Neural cell (in vitro differentiated cells): ENCODE measurements around the gene ARMCX6. TPM values are rescaled to one million over a fixed set of nuclear protein-coding genes. Genes with fewer than 3 reads are reported as not detected.

ENCODE experiments used
- H2AFZ ChIP-seq: fragments of 200-600, 300-800 bp; sonication (generic), shearing (Covaris generic); 2 replicates; pipeline ENCODE4 v1.6.0; 2014; ENCODE audit warnings: low read depth, mild to moderate bottlenecking, antibody characterized with exemption, low read length, moderate library complexity
- H3F3A ChIP-seq: fragments of 200-600 bp; shearing (Covaris generic); 2 replicates; pipeline ENCODE4 v1.6.1; 2016; ENCODE audit warnings: mild to moderate bottlenecking, moderate library complexity, mixed read lengths, antibody characterized with exemption, low read length; ENCODE audit not compliant: insufficient read depth, poor library complexity, severe bottlenecking
- H3K27ac ChIP-seq: fragments of 200-600, 300-800 bp; sonication (generic), shearing (Covaris generic); 2 replicates; pipeline ENCODE4 v1.5.1; 2014; ENCODE audit warnings: mild to moderate bottlenecking, low read length, moderate library complexity
- H3K27me3 ChIP-seq: fragments of 300-800, 200-600 bp; sonication (generic), shearing (Covaris generic); 2 replicates; pipeline ENCODE4 v1.6.0; 2014; ENCODE audit warnings: mild to moderate bottlenecking, low read depth, low read length, moderate library complexity; ENCODE audit not compliant: insufficient read depth
- H3K36me3 ChIP-seq: fragments of 300-800, 200-600 bp; sonication (generic), shearing (Covaris generic); 2 replicates; pipeline ENCODE4 v1.5.1; 2014; ENCODE audit warnings: mild to moderate bottlenecking, antibody characterized with exemption, low read length, moderate library complexity; ENCODE audit not compliant: insufficient read depth
- H3K4me2 ChIP-seq: fragments of 300-800, 200-600 bp; sonication (generic), shearing (Covaris generic); 2 replicates; pipeline ENCODE4 v1.6.0; 2014; ENCODE audit warnings: mild to moderate bottlenecking, low read length
- H3K4me3 ChIP-seq: fragments of 300-800, 200-600 bp; sonication (generic), shearing (Covaris generic); 2 replicates; pipeline ENCODE4 v1.5.1; 2014; ENCODE audit warnings: mild to moderate bottlenecking, low read length, moderate library complexity
- H3K79me2 ChIP-seq: fragments of 200-600 bp; shearing (Covaris generic); replicated peaks from 2 replicates; pipeline ENCODE4 v1.6.0; 2014; ENCODE audit warnings: mild to moderate bottlenecking, low read length, moderate library complexity; ENCODE audit not compliant: insufficient read depth
- H3K9ac ChIP-seq: fragments of 300-800, 200-600 bp; sonication (generic), shearing (Covaris generic); 2 replicates; pipeline ENCODE4 v1.6.1; 2016; ENCODE audit warnings: mild to moderate bottlenecking, low read length, mixed read lengths
- H3K9me2 ChIP-seq: fragments of 200-600 bp; shearing (Covaris generic); 2 replicates; pipeline ENCODE4 v1.6.1; 2016; ENCODE audit warnings: mild to moderate bottlenecking, low read length, mixed read lengths; ENCODE audit not compliant: insufficient read depth
- H3K9me3 ChIP-seq: fragments of 200-600, 300-800 bp; sonication (generic), shearing (Covaris generic); 2 replicates; pipeline ENCODE4 v1.6.1; 2016; ENCODE audit warnings: mild to moderate bottlenecking, mixed run types, low read length, moderate library complexity, mixed read lengths
- H4K20me1 ChIP-seq: fragments of 200-600 bp; shearing (Covaris generic); 2 replicates; pipeline ENCODE4 v1.6.1; 2016; ENCODE audit warnings: mild to moderate bottlenecking, mixed run types; ENCODE audit not compliant: insufficient read depth
- CTCF ChIP-seq: fragments of 450-650 bp; IDR thresholded peaks from 2 replicates; pipeline ENCODE4 v1.5.1; 2014; ENCODE audit warnings: antibody characterized with exemption, mild to moderate bottlenecking, moderate library complexity; ENCODE audit not compliant: poor library complexity, severe bottlenecking
- EP300 ChIP-seq: fragments of 450-650 bp; conservative IDR thresholded peaks from 2 replicates; pipeline ENCODE4 v1.6.1; 2014; ENCODE audit warnings: antibody characterized with exemption, mild to moderate bottlenecking, moderate library complexity; ENCODE audit not compliant: poor library complexity, severe bottlenecking
- MXI1 ChIP-seq: fragments of 450-650 bp; conservative IDR thresholded peaks from 2 replicates; pipeline ENCODE4 v1.6.1; 2014; ENCODE audit warnings: antibody characterized with exemption, mild to moderate bottlenecking; ENCODE audit not compliant: poor library complexity, severe bottlenecking
- POLR2AphosphoS5 ChIP-seq: IDR thresholded peaks from 2 replicates; pipeline ENCODE4 v1.6.1; 2012
- RAD21 ChIP-seq: fragments of 450-650 bp; conservative IDR thresholded peaks from 2 replicates; pipeline ENCODE4 v1.6.1; 2014; ENCODE audit warnings: antibody characterized with exemption, mild to moderate bottlenecking, moderate library complexity
- SMC3 ChIP-seq: fragments of 450-650 bp; conservative IDR thresholded peaks from 2 replicates; pipeline ENCODE4 v1.6.1; 2014; ENCODE audit warnings: antibody characterized with exemption, mild to moderate bottlenecking, moderate library complexity; ENCODE audit not compliant: poor library complexity
- TAF1 ChIP-seq: IDR thresholded peaks from 2 replicates; pipeline ENCODE4 v1.6.1; 2012; ENCODE audit warnings: low read depth
- polyA plus RNA-seq: library from polyadenylated mRNA; depleted of rRNA; stranded (reverse); fragments of >200 nt; gene quantifications from 2 replicates; pipeline ENCODE4 v1.2.3, GENCODE V29; 2014
- TF ChIP-seq, protein P1 (sequence below): IDR thresholded peaks from 2 replicates; pipeline ENCODE4 v1.6.1; 2012; ENCODE audit warnings: borderline replicate concordance

Gene ARMCX6
- polyA plus RNA-seq, 1 donor from 2014 or later = 77.7 TPM

DNA sequence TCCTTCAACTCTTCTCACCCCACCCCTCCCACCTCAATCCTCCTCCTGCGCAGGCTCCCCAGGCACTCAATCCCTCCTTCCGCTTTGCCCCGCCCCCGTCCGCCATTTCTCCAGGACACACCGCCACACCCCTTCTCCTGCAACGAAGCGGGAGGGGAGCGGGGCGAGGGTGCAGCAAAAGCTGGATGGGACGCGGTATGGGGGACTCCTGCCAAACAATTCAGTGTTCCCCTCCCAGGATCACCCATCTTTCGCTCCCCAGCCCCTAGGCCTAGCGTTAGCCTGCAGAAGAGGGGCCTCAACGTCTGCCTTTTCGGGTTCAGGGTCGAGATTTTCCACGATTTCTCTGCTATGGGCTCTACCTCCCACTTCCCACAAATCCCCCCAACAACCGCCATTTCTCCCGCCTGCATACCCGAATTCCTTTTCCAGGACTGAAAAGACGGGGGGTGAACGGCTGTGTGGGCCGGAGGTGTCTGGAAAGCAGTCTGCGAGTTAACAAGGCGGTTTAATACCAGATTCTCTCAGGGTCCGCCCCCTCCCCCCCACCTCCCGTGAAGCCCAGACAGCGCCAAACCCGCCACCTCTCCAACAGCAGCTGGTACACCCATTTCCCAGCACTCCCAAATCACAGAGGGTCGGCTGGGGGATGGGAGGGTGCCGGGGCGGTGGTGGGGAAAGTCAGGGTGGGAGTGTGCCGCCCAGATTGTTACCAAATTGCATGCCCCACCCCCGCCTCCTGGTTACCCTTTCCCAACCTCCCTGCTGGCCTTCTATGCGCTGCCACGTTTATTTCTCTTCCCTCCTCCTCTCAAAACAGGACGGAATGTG is 41.1 kb upstream of the ARMCX6 start:
- no peaks in the 10 kb centered on the region for H3K36me3 ChIP-seq

GRCh38 chrX:101657495-101657894 is 39.7 kb upstream of the ARMCX6 start:
- peak overlapping the region; percentile 70 for H3K4me3 ChIP-seq
- H2AFZ ChIP-seq = no peak overlapping the region
- no peaks in the 10 kb centered on the region for H3K9me2 ChIP-seq
- no peak overlapping the region for H3K9ac ChIP-seq
- H3K79me2 ChIP-seq = no peaks in the 10 kb centered on the region
- no peaks in the 10 kb centered on the region for H3F3A ChIP-seq
- no peaks in the 10 kb centered on the region for H4K20me1 ChIP-seq
- no peaks in the 10 kb centered on the region for H3K27me3 ChIP-seq
- H3K4me2 ChIP-seq = no peak overlapping the region
- H3K27ac ChIP-seq = no peak overlapping the region
- H3K36me3 ChIP-seq = no peaks in the 10 kb centered on the region
- no peaks in the 10 kb centered on the region for H3K9me3 ChIP-seq
- TF ChIP-seq POLR2AphosphoS5 = no peak
- no peak for TF ChIP-seq CTCF
- no peak for TF ChIP-seq SMC3
- no peak for TF ChIP-seq MXI1
- no peak for TF ChIP-seq TAF1
- TF ChIP-seq, protein P1, sequence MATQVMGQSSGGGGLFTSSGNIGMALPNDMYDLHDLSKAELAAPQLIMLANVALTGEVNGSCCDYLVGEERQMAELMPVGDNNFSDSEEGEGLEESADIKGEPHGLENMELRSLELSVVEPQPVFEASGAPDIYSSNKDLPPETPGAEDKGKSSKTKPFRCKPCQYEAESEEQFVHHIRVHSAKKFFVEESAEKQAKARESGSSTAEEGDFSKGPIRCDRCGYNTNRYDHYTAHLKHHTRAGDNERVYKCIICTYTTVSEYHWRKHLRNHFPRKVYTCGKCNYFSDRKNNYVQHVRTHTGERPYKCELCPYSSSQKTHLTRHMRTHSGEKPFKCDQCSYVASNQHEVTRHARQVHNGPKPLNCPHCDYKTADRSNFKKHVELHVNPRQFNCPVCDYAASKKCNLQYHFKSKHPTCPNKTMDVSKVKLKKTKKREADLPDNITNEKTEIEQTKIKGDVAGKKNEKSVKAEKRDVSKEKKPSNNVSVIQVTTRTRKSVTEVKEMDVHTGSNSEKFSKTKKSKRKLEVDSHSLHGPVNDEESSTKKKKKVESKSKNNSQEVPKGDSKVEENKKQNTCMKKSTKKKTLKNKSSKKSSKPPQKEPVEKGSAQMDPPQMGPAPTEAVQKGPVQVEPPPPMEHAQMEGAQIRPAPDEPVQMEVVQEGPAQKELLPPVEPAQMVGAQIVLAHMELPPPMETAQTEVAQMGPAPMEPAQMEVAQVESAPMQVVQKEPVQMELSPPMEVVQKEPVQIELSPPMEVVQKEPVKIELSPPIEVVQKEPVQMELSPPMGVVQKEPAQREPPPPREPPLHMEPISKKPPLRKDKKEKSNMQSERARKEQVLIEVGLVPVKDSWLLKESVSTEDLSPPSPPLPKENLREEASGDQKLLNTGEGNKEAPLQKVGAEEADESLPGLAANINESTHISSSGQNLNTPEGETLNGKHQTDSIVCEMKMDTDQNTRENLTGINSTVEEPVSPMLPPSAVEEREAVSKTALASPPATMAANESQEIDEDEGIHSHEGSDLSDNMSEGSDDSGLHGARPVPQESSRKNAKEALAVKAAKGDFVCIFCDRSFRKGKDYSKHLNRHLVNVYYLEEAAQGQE = no peak
- TF ChIP-seq EP300 = no peak
- TF ChIP-seq RAD21 = no peak

More for the DNA sequence above, 41.1 kb upstream of the ARMCX6 start:
- Histone ChIP-seq H3F3A (no peaks in the 10 kb centered on the region), H3K9me3 (no peaks in the 10 kb centered on the region), H3K79me2 (no peaks in the 10 kb centered on the region), H3K9me2 (no peaks in the 10 kb centered on the region), H3K27me3 (no peaks in the 10 kb centered on the region), H3K9ac (peak overlapping the region; percentile 91), H3K27ac (peak overlapping the region; percentile 90), H3K4me2 (no peak overlapping the region), H4K20me1 (no peaks in the 10 kb centered on the region), H3K4me3 (peak overlapping the region; percentile 70), H2AFZ (peak overlapping the region; percentile 60)
- peak; percentile 35 for TF ChIP-seq EP300
- TF ChIP-seq MXI1 = peak; percentile 27
- no peak for TF ChIP-seq RAD21
- no peak for TF ChIP-seq CTCF
- TF ChIP-seq SMC3 = peak; percentile 14
- TF ChIP-seq, protein P1 = peak; percentile 74
- peak; percentile 36 for TF ChIP-seq TAF1
- peak; percentile 95 for TF ChIP-seq POLR2AphosphoS5
